GM20000 (cell line): Measurements from ENCODE around the gene SGCB.

Experiments
- DNase-seq: peaks from one replicate; pipeline ENCODE4 v3.0.0; 2012; ENCODE audit warnings: low spot score
- CTCF ChIP-seq: IDR thresholded peaks from 2 replicates; pipeline ENCODE4 v1.5.1; 2012; ENCODE audit warnings: mild to moderate bottlenecking, control low read depth; ENCODE audit errors: extremely low read depth, missing control alignments

Gene SGCB

GRCh38 chr4:52049266-52049665, 11.2 kb upstream of the SGCB start:
- no peak for DNase-seq
- TF ChIP-seq CTCF: no peak

- no peak for TF ChIP-seq CTCF
- DNase-seq: no peak
Measured at GRCh38 chr4:52045028-52045427, 6.9 kb upstream of the SGCB start.

- TF ChIP-seq CTCF: no peak
- no peak for DNase-seq
Measured at GRCh38 chr4:52037689-52038102, 403 bp downstream of the SGCB start.

- DNase-seq: no peak
- no peak for TF ChIP-seq CTCF
Measured at GRCh38 chr4:52036886-52037530, 1.1 kb downstream of the SGCB start.

- no peak for TF ChIP-seq CTCF
- DNase-seq: no peak
Measured at GRCh38 chr4:52035190-52035589, 2.9 kb downstream of the SGCB start.

GRCh38 chr4:52032005-52032404, 6.1 kb downstream of the SGCB start:
- no peak for DNase-seq
- TF ChIP-seq CTCF: no peak

GRCh38 chr4:52028970-52029369, 9.1 kb downstream of the SGCB start:
- no peak for DNase-seq
- TF ChIP-seq CTCF: no peak
